ENCODE measurements around the gene ZNF699. TPM values are rescaled to one million over a fixed set of nuclear protein-coding genes. Genes with fewer than 3 reads are reported as not detected.

The ZNF699 gene
- total RNA-seq, 2 donors from 2014 or later = 12.6 to 14.0 TPM

Other genes starting within 250 kb of the ZNF699 start
- not detected for gene OR1M1, start 222.8 kb downstream of the ZNF699 start, total RNA-seq
- gene OR7G2, start 202.4 kb downstream of the ZNF699 start, total RNA-seq = not detected
- not detected for gene OR7G1, start 194.1 kb downstream of the ZNF699 start, total RNA-seq
- not detected for gene OR7G3, start 182.9 kb downstream of the ZNF699 start, total RNA-seq
- 10 to 100 TPM; 44.6 to 57.4 TPM for gene ZNF317, start 169.4 kb downstream of the ZNF699 start, total RNA-seq
- under 1 TPM; 0.14 to 0.24 TPM for gene OR7D2, start 130.9 kb downstream of the ZNF699 start, total RNA-seq
- not detected for gene OR7D4, start 90.2 kb downstream of the ZNF699 start, total RNA-seq
- not detected for gene OR7E24, start 58.9 kb downstream of the ZNF699 start, total RNA-seq
- gene ZNF559, start 14.3 kb upstream of the ZNF699 start, total RNA-seq = 10 to 100 TPM; 18.3 to 19.7 TPM
- 1 to 10 TPM; 1.7 to 3.8 TPM for gene ZNF177, start 53.2 kb upstream of the ZNF699 start, total RNA-seq
- gene ZNF266, start 125.7 kb upstream of the ZNF699 start, total RNA-seq = 10 to 100 TPM; 33.7 to 43.3 TPM
- gene ZNF560, start 188.8 kb upstream of the ZNF699 start, total RNA-seq = under 1 TPM; 0.37 to 0.96 TPM
- 10 to 100 TPM; 21.8 to 22.1 TPM for gene ZNF426, start 228.8 kb upstream of the ZNF699 start, total RNA-seq

All from activated T-cell treated with anti-CD3 and anti-CD28 coated beads, Interleukin-2, amount 50 U/mL, for 72 hours (primary cell).